H7 (cell line): Measurements from ENCODE around the gene KCNK1. TPM values are rescaled to one million over a fixed set of nuclear protein-coding genes. Genes with fewer than 3 reads are reported as not detected.

Experiments used
- DNase-seq: peaks from one replicate; pipeline ENCODE4 v3.0.0; 2012
- H3K27me3 ChIP-seq: 2 replicates; pipeline ENCODE4 v1.6.0; 2011; ENCODE audit warnings: mild to moderate bottlenecking, low read length; ENCODE audit not compliant: control insufficient read depth, insufficient read depth
- H3K36me3 ChIP-seq: replicated peaks from 2 replicates; pipeline ENCODE4 v1.5.1; 2011; ENCODE audit warnings: low read length; ENCODE audit not compliant: control insufficient read depth, insufficient read depth
- H3K4me3 ChIP-seq: 2 replicates; pipeline ENCODE4 v1.5.1; 2011; ENCODE audit warnings: low read depth, mild to moderate bottlenecking, control low read depth, low read length, moderate library complexity; ENCODE audit not compliant: insufficient read depth
- total RNA-seq: library from RNA; depleted of rRNA; stranded (reverse); fragments of >200 nt; shearing (Covaris generic); gene quantifications from 2 replicates; pipeline ENCODE4 v1.2.3, GENCODE V29; 2014

KCNK1 gene
- total RNA-seq, 1 experiment from 2014 or later, result 34.4 TPM

DNA sequence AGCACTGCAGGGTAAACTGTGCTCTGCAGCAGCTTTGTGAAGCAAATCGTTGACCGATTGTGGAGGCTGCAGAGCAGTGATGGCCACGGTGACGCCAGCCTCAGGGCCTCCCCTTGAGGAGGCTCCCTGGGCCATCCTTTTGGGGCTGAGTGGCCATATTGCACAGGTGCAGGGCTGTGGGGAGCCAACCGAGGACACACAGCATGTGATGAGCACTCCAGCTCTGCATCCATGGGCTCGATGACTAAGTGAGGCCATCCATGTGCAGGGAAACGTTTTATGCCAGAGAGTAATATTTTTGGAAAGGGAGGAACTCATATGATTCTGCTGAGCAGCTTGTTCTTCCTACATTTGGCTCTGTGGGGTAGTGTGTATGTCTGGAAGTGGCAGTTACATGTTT lies 24.6 kb downstream of the KCNK1 start:
- no peak for DNase-seq
- Histone ChIP-seq H3K27me3 (no peaks in the 10 kb centered on the region), H3K4me3 (no peak overlapping the region), H3K36me3 (no peaks in the 10 kb centered on the region)

DNA sequence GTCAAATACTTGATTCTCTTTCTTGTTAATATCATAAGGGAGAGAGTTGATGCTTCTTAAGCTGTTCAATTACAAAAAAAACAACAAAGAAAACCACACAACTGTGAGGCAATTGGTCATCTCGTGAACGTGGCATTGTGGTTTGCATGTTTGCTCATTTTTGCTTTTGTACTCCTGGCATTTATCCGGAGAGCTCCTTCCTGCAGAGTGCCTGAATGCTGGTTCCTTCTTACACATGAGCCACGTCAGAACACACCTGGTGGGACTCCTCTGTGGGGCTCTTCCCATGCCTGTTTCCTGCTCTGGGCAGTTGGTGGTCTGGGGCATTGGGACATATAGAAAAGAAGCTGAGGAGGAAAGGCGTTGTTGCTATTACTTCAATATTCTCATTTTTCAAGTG lies 25.7 kb downstream of the KCNK1 start:
- H3K27me3 ChIP-seq, result no peaks in the 10 kb centered on the region
- DNase-seq, result no peak
- H3K4me3 ChIP-seq, result no peak overlapping the region
- H3K36me3 ChIP-seq, result no peaks in the 10 kb centered on the region

DNA sequence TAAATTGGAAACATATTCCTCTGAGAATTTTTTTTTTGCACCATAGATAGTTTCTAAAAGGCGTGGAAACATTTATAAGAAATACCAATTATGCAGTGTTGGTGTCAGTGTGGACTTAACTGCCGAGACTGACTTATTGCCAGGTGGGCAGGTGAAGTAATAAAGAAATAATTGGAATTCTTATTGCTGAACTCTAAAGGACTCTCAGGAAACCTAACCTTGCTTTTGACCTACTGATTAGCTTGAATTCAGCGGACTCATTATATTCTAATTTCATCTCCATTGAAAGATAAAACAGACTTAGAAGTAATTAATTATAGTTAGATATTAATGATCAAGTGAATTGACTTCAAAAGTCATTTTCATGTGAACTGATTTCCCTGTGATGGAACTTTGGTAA lies 26.3 kb downstream of the KCNK1 start:
- no peak for DNase-seq
- Histone ChIP-seq H3K4me3 (no peak overlapping the region), H3K36me3 (no peaks in the 10 kb centered on the region), H3K27me3 (no peaks in the 10 kb centered on the region)

DNA sequence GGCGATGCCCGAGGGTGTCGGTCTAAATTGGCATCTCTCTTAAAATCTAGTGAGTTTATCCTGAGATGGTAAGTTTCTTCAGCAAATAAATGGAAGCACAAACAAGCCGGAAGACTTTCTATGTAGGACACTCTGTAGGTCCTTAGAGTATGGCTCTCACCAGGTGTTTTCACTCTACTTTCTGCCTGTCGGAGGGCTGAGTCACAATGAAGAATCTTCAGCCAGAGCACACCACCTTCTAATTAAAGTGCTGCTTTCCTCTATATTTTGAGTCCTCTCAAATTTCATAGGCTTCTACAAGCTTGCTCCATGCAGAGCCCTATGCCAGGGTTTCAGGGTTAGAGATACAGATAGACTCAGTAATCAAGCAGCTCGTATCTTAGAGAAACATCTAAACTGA lies 27.1 kb downstream of the KCNK1 start:
- no peaks in the 10 kb centered on the region for H3K36me3 ChIP-seq
- no peak for DNase-seq
- H3K27me3 ChIP-seq, result no peaks in the 10 kb centered on the region
- no peak overlapping the region for H3K4me3 ChIP-seq

DNA sequence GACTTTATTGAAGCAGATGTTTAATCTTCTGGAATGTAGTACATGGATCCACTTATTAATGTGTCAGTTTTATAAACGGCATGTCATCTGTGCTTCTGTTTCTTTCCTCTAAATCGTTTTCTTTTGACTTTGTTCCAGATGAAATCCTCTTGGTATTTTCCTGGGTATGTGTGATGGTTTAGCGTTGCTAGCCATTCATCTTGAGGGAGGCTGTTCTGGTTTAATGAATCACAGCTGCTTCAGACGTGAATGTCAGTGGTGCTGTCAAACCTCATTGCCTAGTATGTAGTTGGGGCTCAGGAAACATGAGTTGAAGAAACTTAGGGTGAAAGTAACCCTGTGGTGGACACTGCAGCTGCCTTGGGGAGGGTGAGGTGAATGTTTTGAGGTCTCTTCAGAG lies 33.2 kb downstream of the KCNK1 start:
- no peak for DNase-seq
- Histone ChIP-seq H3K36me3 (no peaks in the 10 kb centered on the region), H3K4me3 (no peak overlapping the region), H3K27me3 (no peaks in the 10 kb centered on the region)

DNA sequence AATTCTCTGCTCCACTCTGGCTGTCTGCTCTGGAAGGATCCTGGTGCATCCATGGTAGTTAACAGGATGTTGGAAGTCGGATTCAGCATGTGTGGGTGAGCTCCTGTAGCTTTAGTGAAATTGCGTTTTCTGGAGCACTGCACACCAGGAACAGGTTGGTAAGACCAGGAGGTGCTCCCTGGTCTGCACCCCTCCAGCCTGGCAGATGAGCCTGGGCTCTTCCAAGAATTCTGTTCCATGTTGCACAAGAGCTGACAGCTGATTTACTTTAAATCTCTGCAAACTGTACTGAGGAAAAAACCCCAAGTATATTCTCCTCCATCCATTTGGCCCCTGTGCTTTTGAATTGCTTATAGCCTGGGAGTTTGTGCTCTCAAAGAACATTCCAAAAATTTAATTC lies 33.7 kb downstream of the KCNK1 start:
- Histone ChIP-seq H3K4me3 (no peak overlapping the region), H3K27me3 (no peaks in the 10 kb centered on the region), H3K36me3 (no peaks in the 10 kb centered on the region)
- no peak for DNase-seq

DNA sequence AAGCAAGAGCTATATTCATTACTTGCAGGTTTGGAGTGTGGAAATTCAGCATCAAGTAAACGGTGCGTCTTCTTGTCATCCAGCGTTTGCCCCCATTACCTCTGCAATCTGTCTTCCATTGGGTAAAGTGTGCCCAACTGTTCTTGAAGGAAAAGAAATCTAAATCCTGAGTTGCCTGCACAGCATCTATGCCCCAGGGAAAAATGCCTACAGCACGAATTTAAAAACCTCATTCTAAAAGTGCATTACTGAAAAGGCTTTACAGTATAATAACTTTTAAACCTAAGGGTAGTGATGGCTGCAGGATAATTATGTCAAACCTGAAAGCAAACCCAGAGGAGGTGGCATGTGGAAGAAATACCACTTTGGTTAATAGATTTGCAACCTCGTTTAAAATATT lies 37.2 kb downstream of the KCNK1 start:
- no peak for DNase-seq
- H3K27me3 ChIP-seq, result no peaks in the 10 kb centered on the region
- H3K4me3 ChIP-seq, result no peak overlapping the region
- H3K36me3 ChIP-seq, result no peaks in the 10 kb centered on the region

DNA sequence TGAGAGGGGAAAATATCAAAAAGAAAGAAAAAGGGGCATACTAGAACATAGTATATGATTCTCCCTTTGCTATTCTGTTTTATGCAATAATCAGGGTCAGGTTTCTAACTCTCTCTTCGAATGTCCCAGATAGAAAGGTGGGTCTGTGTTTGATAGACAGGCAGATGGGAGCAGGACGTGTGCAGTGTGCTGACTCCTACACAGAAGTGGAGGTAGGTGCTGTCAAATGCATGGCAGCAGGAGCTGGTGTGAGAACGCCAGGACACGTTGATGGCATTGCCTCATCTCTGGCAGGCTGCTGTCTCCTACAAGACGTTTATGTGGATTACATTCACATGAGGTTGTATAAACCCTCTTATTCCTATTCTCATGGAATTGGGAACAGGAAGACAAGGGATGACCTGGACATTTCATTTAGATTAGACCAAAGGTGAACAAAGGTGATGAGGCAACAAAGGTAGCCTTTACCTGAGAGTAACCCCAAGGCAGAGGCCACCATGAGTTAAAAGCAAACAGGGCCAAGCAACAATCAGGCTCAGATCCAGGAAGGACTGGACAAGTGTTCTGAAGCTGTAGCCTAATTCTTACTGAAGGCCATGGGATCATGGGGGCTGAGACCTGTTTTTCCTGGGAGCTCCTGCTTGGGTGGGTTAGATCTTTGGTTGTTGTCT lies 37.8 kb downstream of the KCNK1 start:
- no peaks in the 10 kb centered on the region for H3K36me3 ChIP-seq
- DNase-seq, result no peak
- no peaks in the 10 kb centered on the region for H3K27me3 ChIP-seq
- H3K4me3 ChIP-seq, result no peak overlapping the region

DNA sequence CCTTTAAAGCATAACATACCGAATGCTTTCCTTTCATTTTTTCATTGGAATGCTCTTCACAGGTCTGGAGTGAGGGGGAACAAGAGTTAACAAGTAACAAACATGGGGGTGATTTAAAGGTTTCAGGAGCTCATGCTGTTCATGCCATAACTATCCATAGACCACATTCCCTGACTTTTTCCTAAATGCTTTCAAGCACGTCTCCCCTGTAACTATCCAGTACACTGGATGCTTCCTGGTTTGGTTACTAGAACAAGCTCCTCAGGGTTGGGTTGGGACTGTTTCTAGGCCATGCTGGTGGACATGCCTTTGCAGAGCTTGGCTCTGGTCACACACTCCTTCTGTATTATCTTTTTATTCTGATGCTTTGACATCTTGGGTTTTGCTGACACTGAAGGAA lies 38.6 kb downstream of the KCNK1 start:
- Histone ChIP-seq H3K27me3 (no peaks in the 10 kb centered on the region), H3K4me3 (no peak overlapping the region), H3K36me3 (no peaks in the 10 kb centered on the region)
- DNase-seq, result no peak

DNA sequence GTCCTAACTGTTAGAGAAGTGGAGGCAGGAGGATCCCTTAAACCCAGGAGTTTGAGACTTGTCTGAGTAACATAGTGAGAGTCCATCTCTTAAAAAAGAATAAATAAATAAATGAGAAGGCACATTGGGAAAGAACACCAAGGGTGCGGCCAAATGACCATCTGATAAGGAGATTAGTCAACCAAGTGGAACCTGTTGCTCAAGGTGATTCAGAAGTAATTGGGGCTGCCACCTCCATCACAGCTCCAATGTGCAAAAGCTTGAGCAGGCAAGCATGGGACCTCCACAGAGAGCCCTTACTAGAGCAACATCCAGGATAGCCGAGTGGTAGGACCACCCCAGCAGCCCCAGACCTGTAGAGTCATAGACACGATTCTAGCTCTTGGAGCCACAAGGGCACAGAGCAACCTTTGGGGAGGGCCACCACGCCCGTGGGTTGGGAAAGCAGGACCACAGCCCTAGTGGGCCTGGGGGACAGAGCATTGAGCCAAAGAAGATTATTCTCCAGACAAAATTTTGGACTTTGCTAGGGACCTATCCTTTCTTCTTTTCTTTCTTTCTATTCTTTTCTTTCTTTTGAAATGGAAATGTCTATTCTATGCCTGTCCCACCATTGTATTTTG lies 40.9 kb downstream of the KCNK1 start:
- Histone ChIP-seq H3K27me3 (no peaks in the 10 kb centered on the region), H3K36me3 (no peaks in the 10 kb centered on the region), H3K4me3 (no peak overlapping the region)
- no peak for DNase-seq

DNA sequence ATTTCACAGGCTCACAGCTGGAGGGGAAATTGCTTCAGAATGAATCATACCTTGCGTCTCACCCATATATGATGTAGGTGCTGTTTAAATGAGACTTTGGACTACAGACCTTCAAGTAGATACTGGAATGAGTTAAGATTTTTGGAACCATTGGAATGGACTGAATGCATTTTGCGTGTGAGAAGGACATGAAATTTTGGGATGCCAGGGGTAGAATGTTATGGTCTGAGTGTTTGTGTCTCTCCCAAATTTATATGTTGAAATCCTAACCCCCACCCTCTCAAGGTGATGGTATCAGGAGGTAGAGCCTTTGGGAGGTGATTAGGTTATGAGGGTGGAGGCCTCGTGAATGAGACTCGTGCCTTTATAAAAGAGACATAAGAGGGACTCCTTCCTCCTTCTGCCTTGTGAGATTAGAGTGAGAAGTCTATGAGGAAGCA lies 41.4 kb downstream of the KCNK1 start:
- Histone ChIP-seq H3K36me3 (no peaks in the 10 kb centered on the region), H3K27me3 (no peaks in the 10 kb centered on the region), H3K4me3 (no peak overlapping the region)
- DNase-seq, result no peak

DNA sequence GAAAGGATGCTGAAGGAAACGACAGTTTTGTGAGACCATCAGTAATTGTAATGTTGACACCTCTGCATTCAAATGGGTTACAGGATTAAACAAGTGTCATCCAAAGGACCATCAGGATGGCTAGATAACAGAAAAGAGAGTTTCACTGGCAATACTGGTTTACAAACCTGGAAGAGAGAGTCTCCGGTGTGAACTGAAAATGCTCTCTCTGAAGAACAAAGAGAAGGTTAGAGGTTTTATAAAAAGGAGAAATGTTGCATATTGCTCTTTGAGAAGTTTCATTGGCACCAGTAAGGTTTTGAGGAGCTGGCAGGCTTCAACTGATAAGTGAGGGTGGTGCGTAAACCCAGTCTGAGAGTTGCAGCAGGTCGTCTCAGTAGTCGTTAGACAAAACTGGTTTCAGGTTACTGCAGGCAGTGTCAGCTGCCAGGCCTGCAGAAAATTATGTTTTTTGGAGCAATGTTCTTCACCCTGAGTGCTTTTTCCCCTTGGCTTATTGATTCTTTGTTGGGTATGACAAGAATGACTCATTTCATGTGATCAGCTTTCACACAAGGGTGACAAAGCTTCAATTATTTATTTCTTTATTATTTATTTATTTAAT lies 42.2 kb downstream of the KCNK1 start:
- Histone ChIP-seq H3K36me3 (no peaks in the 10 kb centered on the region), H3K27me3 (no peaks in the 10 kb centered on the region), H3K4me3 (no peak overlapping the region)
- DNase-seq, result no peak

DNA sequence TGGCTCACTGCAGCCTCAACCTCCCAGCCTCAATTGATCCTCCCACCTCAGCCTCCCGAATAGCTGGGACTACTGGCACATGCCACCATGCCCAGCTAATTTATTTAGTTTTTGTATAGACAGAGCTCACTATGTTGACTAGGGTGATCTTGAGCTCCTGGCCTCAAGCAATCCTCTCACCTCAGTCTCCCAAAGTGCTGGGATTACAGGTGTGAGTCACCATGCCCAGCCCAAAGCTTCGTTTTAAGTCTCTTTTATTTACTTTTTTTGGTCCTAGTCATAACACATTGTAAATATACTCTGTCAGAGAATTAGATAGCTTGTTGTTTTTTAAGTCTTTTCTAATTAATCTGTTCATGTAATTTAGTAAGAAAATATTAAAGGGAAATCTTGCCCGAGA lies 42.8 kb downstream of the KCNK1 start:
- Histone ChIP-seq H3K4me3 (no peak overlapping the region), H3K27me3 (no peaks in the 10 kb centered on the region), H3K36me3 (no peaks in the 10 kb centered on the region)
- DNase-seq, result no peak

DNA sequence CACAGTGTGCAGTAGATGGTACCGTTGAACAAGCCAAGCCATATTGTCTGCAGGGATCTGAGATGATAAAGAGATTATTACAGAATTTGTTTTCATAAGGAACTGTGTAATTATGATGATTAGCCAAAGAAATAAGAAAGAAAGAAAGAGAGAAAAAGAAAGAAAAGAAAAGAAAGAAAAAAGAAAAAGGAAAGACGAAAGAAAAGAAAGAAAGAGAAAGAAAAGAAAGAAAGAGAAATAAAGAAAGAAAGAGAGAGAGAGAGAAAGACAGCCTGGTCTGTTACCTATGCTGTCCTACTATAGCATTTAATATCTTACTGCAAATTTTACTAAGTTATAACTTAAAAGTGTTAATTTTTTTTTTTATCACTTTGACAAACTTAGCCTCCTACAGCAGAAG lies 43.6 kb downstream of the KCNK1 start:
- no peak for DNase-seq
- no peaks in the 10 kb centered on the region for H3K27me3 ChIP-seq
- no peaks in the 10 kb centered on the region for H3K36me3 ChIP-seq
- H3K4me3 ChIP-seq, result no peak overlapping the region

DNA sequence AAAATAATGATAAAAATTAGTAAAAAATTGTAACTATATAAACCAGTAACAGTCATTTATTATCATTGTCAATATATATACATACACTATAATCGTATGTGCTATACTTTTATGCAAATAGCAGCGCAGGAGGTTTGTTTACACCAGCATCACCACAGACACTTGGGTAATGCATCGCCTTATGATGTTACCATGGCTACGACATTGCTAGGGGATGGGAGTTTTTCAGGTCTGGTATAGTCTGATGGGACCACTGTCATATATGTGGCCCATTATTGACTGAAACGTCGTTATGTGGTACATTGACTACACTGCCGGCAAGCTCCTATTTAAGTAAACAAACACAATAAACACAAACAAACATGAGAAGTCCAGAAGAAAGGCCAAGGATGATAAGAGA lies 45.6 kb downstream of the KCNK1 start:
- Histone ChIP-seq H3K4me3 (no peak overlapping the region), H3K27me3 (no peaks in the 10 kb centered on the region)

More for the DNA sequence above, 45.6 kb downstream of the KCNK1 start:
- no peak for DNase-seq
- H3K36me3 ChIP-seq, result no peaks in the 10 kb centered on the region
